K562 (cell line): Measurements from ENCODE around the gene CHD6. TPM values are rescaled to one million over a fixed set of nuclear protein-coding genes. Genes with fewer than 3 reads are reported as not detected.
A peak's percentile ranks its signal among the peaks of the same experiment; 100 is the strongest.

Source experiments
- ARNT ChIP-seq, 2 experiments: fragments of 450-650 bp; IDR thresholded peaks; 2 replicates each; pipeline ENCODE4 v1.6.1; 2016; ENCODE audit warnings: mild to moderate bottlenecking in 1 of 2
- CC2D1A ChIP-seq: fragments of 450-650 bp; IDR thresholded peaks from 2 replicates; pipeline ENCODE4 v1.6.1; 2017; ENCODE audit warnings: mild to moderate bottlenecking
- CREB1 ChIP-seq, 2 experiments: sonication (generic) in 1 of 2; formaldehyde crosslinking in 1 of 2; IDR thresholded peaks; 2 replicates each; pipeline versions ENCODE4 v1.6.1 to v1.8.0; 2012 to 2022; ENCODE audit warnings: inconsistent platforms in 1 of 2, mild to moderate bottlenecking in 1 of 2, missing genetic modification reagents in 1 of 2, moderate library complexity in 1 of 2
- ELF2 ChIP-seq: fragments of 250-450 bp; sonication (Bioruptor Pico); IDR thresholded peaks from 2 replicates; pipeline ENCODE4 v1.5.0; 2021; ENCODE audit warnings: mild to moderate bottlenecking
- ETV5 ChIP-seq: sonication (generic); formaldehyde crosslinking; IDR thresholded peaks from 2 replicates; pipeline ENCODE4 v1.4.0; 2020; ENCODE audit warnings: low read depth, mild to moderate bottlenecking, missing genetic modification reagents
- MEF2A ChIP-seq: IDR thresholded peaks from 2 replicates; pipeline ENCODE4 v1.6.1; 2011; ENCODE audit warnings: low read depth, mild to moderate bottlenecking, low read length, moderate library complexity; ENCODE audit not compliant: control insufficient read depth
- NCOA4 ChIP-seq: fragments of 450-650 bp; IDR thresholded peaks from 2 replicates; pipeline ENCODE4 v1.6.1; 2018; ENCODE audit warnings: mild to moderate bottlenecking; ENCODE audit not compliant: partially characterized antibody
- NR1H2 ChIP-seq: sonication (generic); formaldehyde crosslinking; IDR thresholded peaks from 2 replicates; pipeline ENCODE4 v1.4.0; 2020; ENCODE audit warnings: mild to moderate bottlenecking, missing genetic modification reagents
- NRF1 ChIP-seq, 2 experiments: fragments of 450-650 bp; IDR thresholded peaks in 1 of 2; conservative IDR thresholded peaks in 1 of 2; 2 replicates each; pipeline ENCODE4 v1.6.1; 2014; ENCODE audit warnings: mild to moderate bottlenecking in 2 of 2
- POLR2H ChIP-seq: IDR thresholded peaks from 2 replicates; pipeline ENCODE4 v1.6.1; 2016; ENCODE audit warnings: missing genetic modification characterization, low read depth, mild to moderate bottlenecking, control low read depth, missing compliant biosample characterization, moderate library complexity
- RAD21 ChIP-seq, 2 experiments: fragments of 250-450 bp in 1 of 2; fragments of 450-650 bp in 1 of 2; sonication (Bioruptor Pico) in 1 of 2; formaldehyde crosslinking in 1 of 2; IDR thresholded peaks in 1 of 2; conservative IDR thresholded peaks in 1 of 2; 2 replicates each; pipeline versions ENCODE4 v1.4.0 to v1.8.0; 2020 to 2022; ENCODE audit warnings: mild to moderate bottlenecking in 2 of 2, moderate library complexity in 1 of 2
- SIX5 ChIP-seq, 2 experiments: IDR thresholded peaks; 2 replicates each; pipeline ENCODE4 v1.6.1; 2011; ENCODE audit warnings: low read length in 2 of 2, borderline replicate concordance in 1 of 2, low read depth in 1 of 2, mild to moderate bottlenecking in 1 of 2, moderate library complexity in 1 of 2; ENCODE audit not compliant: insufficient read depth in 1 of 2
- SNRNP70 ChIP-seq: fragments of 200-400 bp; formaldehyde crosslinking; optimal IDR thresholded peaks from 2 replicates; pipeline ENCODE3; 2017; ENCODE audit warnings: low read depth, low read length
- SP2 ChIP-seq: IDR thresholded peaks from 2 replicates; pipeline ENCODE4 v1.6.1; 2011; ENCODE audit warnings: mild to moderate bottlenecking, low read depth, low read length, moderate library complexity; ENCODE audit not compliant: poor library complexity, severe bottlenecking; ENCODE audit errors: extremely low read depth
- TAF15 ChIP-seq: fragments of 200-400 bp; formaldehyde crosslinking; IDR thresholded peaks from 2 replicates; pipeline ENCODE4 v1.6.1; 2017; ENCODE audit warnings: mild to moderate bottlenecking, low read depth, low read length, moderate library complexity
- TAF9B ChIP-seq: fragments of 450-650 bp; IDR thresholded peaks from 2 replicates; pipeline ENCODE4 v1.6.1; 2018; ENCODE audit warnings: mild to moderate bottlenecking; ENCODE audit not compliant: partially characterized antibody
- TARDBP ChIP-seq: fragments of 450-650 bp; IDR thresholded peaks from 2 replicates; pipeline ENCODE4 v1.6.1; 2016
- XRCC3 ChIP-seq: fragments of 450-650 bp; IDR thresholded peaks from 2 replicates; pipeline ENCODE4 v1.6.1; 2017; ENCODE audit warnings: mild to moderate bottlenecking, moderate library complexity
- ZEB2 ChIP-seq: fragments of 450-650 bp; IDR thresholded peaks from 2 replicates; pipeline ENCODE4 v1.6.1; 2016
- ZKSCAN3 ChIP-seq: fragments of 250-450 bp; sonication (Bioruptor Pico); IDR thresholded peaks from 2 replicates; pipeline ENCODE4 v1.4.0; 2020
- ZNF766 ChIP-seq: fragments of 200-800 bp; sonication (Bioruptor generic); conservative IDR thresholded peaks from 2 replicates; pipeline ENCODE4 v1.6.1; 2016; ENCODE audit warnings: missing genetic modification characterization, missing compliant biosample characterization
- polyA plus RNA-seq, 8 experiments: library from polyadenylated mRNA; depleted of rRNA in 4 of 8; stranded (reverse) in 5 of 8; unstranded in 3 of 8; fragments of >200 nt; fragmentation: Nextera tagmentation in 2 of 8; fragmentation: Illumina TruSeq in 1 of 8; extraction: Ambion mirVana in 2 of 8; extraction: Trizol in 1 of 8; gene quantifications; 2 replicates each; pipeline versions ENCODE4 v1.2.1 to v1.2.3, GENCODE V29; 2011 to 2014; ENCODE audit warnings: inconsistent platforms in 1 of 8, missing spikeins in 1 of 8
- total RNA-seq, 7 experiments: library from RNA; depleted of rRNA in 6 of 7; stranded (reverse); fragments of >200 nt in 6 of 7; fragmentation: Illumina TruSeq in 2 of 7; extraction: Trizol in 2 of 7; gene quantifications; 2 replicates each; pipeline versions ENCODE4 v1.2.1 to v1.2.3, GENCODE V29; 2011 to 2021; ENCODE audit warnings: low replicate concordance in 1 of 7
- TF ChIP-seq, protein P1 (sequence below): fragments of 450-650 bp; IDR thresholded peaks from 2 replicates; pipeline ENCODE4 v1.6.1; 2014; ENCODE audit warnings: low read depth, mild to moderate bottlenecking, moderate library complexity, borderline replicate concordance
- TF ChIP-seq, protein P2 (sequence below): fragments of 250-450 bp; sonication (Bioruptor Pico); IDR thresholded peaks from 2 replicates; pipeline ENCODE4 v1.8.0; 2021; ENCODE audit warnings: mild to moderate bottlenecking, moderate library complexity
- TF ChIP-seq, protein P3 (sequence below): fragments of 250-450 bp; sonication (Bioruptor Pico); IDR thresholded peaks from 2 replicates; pipeline ENCODE4 v1.4.0; 2020; ENCODE audit warnings: mild to moderate bottlenecking, moderate library complexity

Gene CHD6
- total and polyA plus RNA-seq, 9 of the 15 experiments (the other 6 are each of a cell fraction or from before 2014, with no cell fraction given): 3.9 to 24.2 (median 12.8) TPM

DNA sequence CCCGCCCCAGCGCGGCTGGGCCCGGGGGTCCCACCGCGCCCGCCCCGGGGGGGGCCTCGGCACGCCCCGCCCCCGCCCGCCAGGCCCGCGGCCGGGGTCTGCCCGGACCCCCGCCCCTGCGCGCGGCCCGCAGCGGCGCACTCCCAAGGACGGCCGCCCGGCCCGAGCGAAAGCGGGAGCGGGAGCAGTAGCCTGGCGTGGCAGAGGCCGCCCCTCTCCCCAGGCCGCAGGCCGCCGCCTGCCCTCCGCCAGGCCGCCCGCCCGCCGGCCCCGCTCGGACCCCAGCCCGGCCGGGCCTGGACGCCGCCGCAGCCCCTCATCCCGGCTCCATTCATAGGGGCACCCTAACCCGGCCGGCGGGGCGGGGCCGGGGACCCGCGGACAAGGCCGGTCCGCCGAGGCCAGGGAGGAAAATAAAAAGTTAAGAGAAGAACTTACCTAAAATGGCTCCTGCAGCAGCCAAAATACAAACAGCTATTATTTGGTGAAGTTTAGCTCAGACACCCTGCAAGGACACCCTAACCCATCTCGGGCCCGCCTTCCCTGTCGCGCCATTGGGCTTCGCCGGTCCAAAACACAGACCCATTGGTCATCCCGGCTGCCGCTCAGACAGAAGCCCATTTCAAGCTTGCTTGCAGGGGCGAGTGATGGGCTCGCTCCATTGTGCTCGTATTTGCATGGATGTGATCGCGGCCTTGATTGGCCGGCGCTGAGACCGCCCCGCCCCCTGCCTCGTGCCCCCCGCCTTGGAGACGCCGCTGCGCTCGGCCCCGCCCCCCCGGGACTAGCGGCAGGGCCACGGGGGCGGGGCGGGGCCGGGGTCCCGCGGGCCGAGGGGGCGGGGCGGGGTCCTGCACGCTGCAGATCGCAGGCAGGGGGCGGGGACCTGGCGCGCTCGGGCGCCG is at the start of gene CHD6 (continued):
- TF ChIP-seq ETV5 (CRISPR knock-in tag) (no peak), ARNT (IDR thresholded peaks at IDR 0.05) (no peak), TAF9B (peak; percentile 48), ELF2 (CRISPR knock-in tag) (no peak), CC2D1A (no peak), NR1H2 (CRISPR knock-in tag) (no peak), SIX5 (IDR thresholded peaks at IDR 0.05; ENCODE audit: borderline replicate concordance in 1 of 2, insufficient read depth in 1 of 2, low read depth in 1 of 2, low read length in 2 of 2) (no peak), MEF2A (no peak), ZEB2 (no peak), XRCC3 (no peak), TARDBP (no peak), SP2 (peak; percentile 91), CREB1 (IDR thresholded peaks at IDR 0.05) (peak; percentile 50; the same call in 1 of the 2 replicates), CREB1 (CRISPR knock-in tag; IDR thresholded peaks at IDR 0.05) (peak; percentile 33; the same call in 1 of the 2 replicates), ZKSCAN3 (CRISPR knock-in tag) (no peak), TAF15 (no peak), ZNF766 (CRISPR knock-in tag) (no peak), SNRNP70 (no peak), NRF1 (conservative IDR thresholded peaks at IDR 0.05 in 1 of 2, IDR thresholded peaks at IDR 0.05 in 1 of 2) (0 out of 4 replicates have a peak, but pooled peaks of 1 of the 2 experiments have one; percentile 19), POLR2H (tag) (peak; percentile 37; the same call in 1 of the 2 replicates), NCOA4 (no peak), RAD21 (CRISPR knock-in tag; conservative IDR thresholded peaks at IDR 0.05 in 1 of 2, IDR thresholded peaks at IDR 0.05 in 1 of 2) (no peak)
- TF ChIP-seq, protein P1, sequence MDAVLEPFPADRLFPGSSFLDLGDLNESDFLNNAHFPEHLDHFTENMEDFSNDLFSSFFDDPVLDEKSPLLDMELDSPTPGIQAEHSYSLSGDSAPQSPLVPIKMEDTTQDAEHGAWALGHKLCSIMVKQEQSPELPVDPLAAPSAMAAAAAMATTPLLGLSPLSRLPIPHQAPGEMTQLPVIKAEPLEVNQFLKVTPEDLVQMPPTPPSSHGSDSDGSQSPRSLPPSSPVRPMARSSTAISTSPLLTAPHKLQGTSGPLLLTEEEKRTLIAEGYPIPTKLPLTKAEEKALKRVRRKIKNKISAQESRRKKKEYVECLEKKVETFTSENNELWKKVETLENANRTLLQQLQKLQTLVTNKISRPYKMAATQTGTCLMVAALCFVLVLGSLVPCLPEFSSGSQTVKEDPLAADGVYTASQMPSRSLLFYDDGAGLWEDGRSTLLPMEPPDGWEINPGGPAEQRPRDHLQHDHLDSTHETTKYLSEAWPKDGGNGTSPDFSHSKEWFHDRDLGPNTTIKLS: no peak
- TF ChIP-seq, protein P2, sequence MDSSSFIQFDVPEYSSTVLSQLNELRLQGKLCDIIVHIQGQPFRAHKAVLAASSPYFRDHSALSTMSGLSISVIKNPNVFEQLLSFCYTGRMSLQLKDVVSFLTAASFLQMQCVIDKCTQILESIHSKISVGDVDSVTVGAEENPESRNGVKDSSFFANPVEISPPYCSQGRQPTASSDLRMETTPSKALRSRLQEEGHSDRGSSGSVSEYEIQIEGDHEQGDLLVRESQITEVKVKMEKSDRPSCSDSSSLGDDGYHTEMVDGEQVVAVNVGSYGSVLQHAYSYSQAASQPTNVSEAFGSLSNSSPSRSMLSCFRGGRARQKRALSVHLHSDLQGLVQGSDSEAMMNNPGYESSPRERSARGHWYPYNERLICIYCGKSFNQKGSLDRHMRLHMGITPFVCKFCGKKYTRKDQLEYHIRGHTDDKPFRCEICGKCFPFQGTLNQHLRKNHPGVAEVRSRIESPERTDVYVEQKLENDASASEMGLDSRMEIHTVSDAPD (CRISPR knock-in tag): no peak
- TF ChIP-seq, protein P3, sequence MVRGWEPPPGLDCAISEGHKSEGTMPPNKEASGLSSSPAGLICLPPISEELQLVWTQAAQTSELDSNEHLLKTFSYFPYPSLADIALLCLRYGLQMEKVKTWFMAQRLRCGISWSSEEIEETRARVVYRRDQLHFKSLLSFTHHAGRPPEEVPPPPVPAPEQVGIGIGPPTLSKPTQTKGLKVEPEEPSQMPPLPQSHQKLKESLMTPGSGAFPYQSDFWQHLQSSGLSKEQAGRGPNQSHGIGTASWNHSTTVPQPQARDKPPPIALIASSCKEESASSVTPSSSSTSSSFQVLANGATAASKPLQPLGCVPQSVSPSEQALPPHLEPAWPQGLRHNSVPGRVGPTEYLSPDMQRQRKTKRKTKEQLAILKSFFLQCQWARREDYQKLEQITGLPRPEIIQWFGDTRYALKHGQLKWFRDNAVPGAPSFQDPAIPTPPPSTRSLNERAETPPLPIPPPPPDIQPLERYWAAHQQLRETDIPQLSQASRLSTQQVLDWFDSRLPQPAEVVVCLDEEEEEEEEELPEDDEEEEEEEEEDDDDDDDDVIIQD (CRISPR knock-in tag): no peak
